HepG2 (cell line): Measurements from ENCODE around the gene IMPDH2. TPM values are rescaled to one million over a fixed set of nuclear protein-coding genes. Genes with fewer than 3 reads are reported as not detected.

Experiments
- ATAC-seq: fragments of 200-7000 bp; cut with Tn5 transposase; 3 replicates; pipeline ENCODE4 v1.9.1; 2020; ENCODE audit warnings: mild to moderate bottlenecking, moderate library complexity
- BruUV-seq: library from RNA; stranded (reverse); fragments of 400-500 nt; replicated peaks from 2 replicates; lab custom pipeline; 2021; lab: Mats Ljungman, UMichigan
- CTCF ChIA-PET: fragments of 300-600 bp; formaldehyde crosslinking; extraction: SDS; loops from one replicate; lab custom pipeline; 2021; ENCODE audit warnings: low total read pairs, inconsistent platforms, low intra/inter-chr PET ratio; lab: Yijun Ruan, JAX
- POLR2A ChIA-PET: fragments of 350-600 bp; sonication (Branson Sonifier 250); formaldehyde crosslinking; loops from one replicate; lab custom pipeline; 2020; ENCODE audit warnings: antibody characterized with exemption, inconsistent platforms; lab: Yijun Ruan, JAX
- DNase-seq: peaks from one replicate; pipeline ENCODE4 v3.0.0-alpha.2; 2015; ENCODE audit warnings: low spot score
- FAIRE-seq: peaks from 3 replicates; lab custom pipeline; 2011; peaks lifted over from hg19 to GRCh38; lab: Jason Lieb, UNC
- H2AFZ ChIP-seq: one replicate; pipeline ENCODE4 v1.6.1; 2011; ENCODE audit warnings: low read length, inconsistent platforms
- H3K27ac ChIP-seq: fragments of 300-600 bp; 3 replicates; pipeline ENCODE4 v1.8.0; 2011; ENCODE audit warnings: mixed run types, mild to moderate bottlenecking, mixed read lengths, low read length, inconsistent platforms; ENCODE audit not compliant: insufficient read depth; ENCODE audit errors: extremely low read length
- H3K27me3 ChIP-seq, 2 experiments: fragments of 200-600 bp in 1 of 2; 2 replicates in 1 of 2; 3 replicates in 1 of 2; pipeline versions ENCODE4 v1.6.0 to v1.8.0; 2011; ENCODE audit warnings: low read length in 2 of 2, mild to moderate bottlenecking in 2 of 2, moderate library complexity in 2 of 2, inconsistent platforms in 1 of 2; ENCODE audit not compliant: insufficient read depth in 2 of 2, control insufficient read depth in 1 of 2
- H3K36me3 ChIP-seq, 2 experiments: fragments of 200-600 bp in 1 of 2; replicated peaks in 1 of 2; 2 replicates in 1 of 2; 3 replicates in 1 of 2; pipeline versions ENCODE4 v1.5.1 to v1.8.0; 2011; ENCODE audit warnings: low read length in 2 of 2, inconsistent platforms in 1 of 2; ENCODE audit not compliant: insufficient read depth in 2 of 2, control insufficient read depth in 1 of 2
- H3K4me1 ChIP-seq: 2 replicates; pipeline ENCODE4 v1.5.1; 2012; ENCODE audit warnings: low read length, inconsistent platforms; ENCODE audit not compliant: insufficient read depth
- H3K4me2 ChIP-seq: 2 replicates; pipeline ENCODE4 v1.6.0; 2011; ENCODE audit warnings: low read depth, low read length, inconsistent platforms
- H3K4me3 ChIP-seq, 3 experiments: fragments of 200-600 bp in 1 of 3; sonication (generic), shearing (Covaris generic) in 1 of 3; replicated peaks in 1 of 3; 2 replicates each; pipeline ENCODE4 v1.5.1; 2011 to 2016; ENCODE audit warnings: low read length in 3 of 3, inconsistent platforms in 2 of 3, low read depth in 2 of 3, mild to moderate bottlenecking in 2 of 3, control low read depth in 1 of 3, mixed read lengths in 1 of 3; ENCODE audit not compliant: insufficient read depth in 1 of 3
- H3K79me2 ChIP-seq: one replicate; pipeline ENCODE4 v1.6.1; 2011; ENCODE audit warnings: low read length, inconsistent platforms; ENCODE audit not compliant: insufficient read depth
- H3K9ac ChIP-seq: 2 replicates; pipeline ENCODE4 v1.6.0; 2011; ENCODE audit warnings: mild to moderate bottlenecking, low read depth, low read length, inconsistent platforms; ENCODE audit not compliant: insufficient read depth
- H3K9me3 ChIP-seq: 2 replicates; pipeline ENCODE4 v1.5.1; 2012; ENCODE audit warnings: mild to moderate bottlenecking, low read length
- H4K20me1 ChIP-seq: 2 replicates; pipeline ENCODE4 v1.6.0; 2011; ENCODE audit warnings: inconsistent platforms, mild to moderate bottlenecking, low read length, moderate library complexity; ENCODE audit not compliant: insufficient read depth
- ATF4 ChIP-seq, 2 experiments: fragments of 450-650 bp in 1 of 2; sonication (generic) in 1 of 2; formaldehyde crosslinking; IDR thresholded peaks; 2 replicates each; pipeline versions ENCODE4 v1.5.0 to v1.8.0; 2020 to 2022; ENCODE audit warnings: mild to moderate bottlenecking in 1 of 2, missing genetic modification reagents in 1 of 2
- KLF11 ChIP-seq: IDR thresholded peaks from 2 replicates; pipeline ENCODE4 v1.6.1; 2016; ENCODE audit warnings: missing compliant biosample characterization
- MED8 ChIP-seq: sonication (generic); formaldehyde crosslinking; IDR thresholded peaks from 2 replicates; pipeline ENCODE4 v1.8.1; 2023; ENCODE audit warnings: mild to moderate bottlenecking, missing genetic modification reagents; ENCODE audit not compliant: insufficient replicate concordance
- MXI1 ChIP-seq: IDR thresholded peaks from 3 replicates; pipeline ENCODE4 v1.6.1; 2012; ENCODE audit warnings: low read depth, low read length, inconsistent platforms, borderline replicate concordance
- ONECUT2 ChIP-seq: sonication (generic); formaldehyde crosslinking; IDR thresholded peaks from 2 replicates; pipeline ENCODE4 v1.4.0; 2020; ENCODE audit warnings: missing genetic modification reagents
- PAX8 ChIP-seq: sonication (generic); formaldehyde crosslinking; IDR thresholded peaks from 2 replicates; pipeline ENCODE4 v1.8.0; 2022; ENCODE audit warnings: mild to moderate bottlenecking, missing genetic modification reagents, borderline replicate concordance
- RFX1 ChIP-seq: fragments of 450-650 bp; IDR thresholded peaks from 2 replicates; pipeline ENCODE4 v1.6.1; 2017
- RFX3 ChIP-seq: IDR thresholded peaks from 2 replicates; pipeline ENCODE4 v1.6.1; 2016; ENCODE audit warnings: missing biosample characterization, missing genetic modification reagents
- SAP130 ChIP-seq: IDR thresholded peaks from 2 replicates; pipeline ENCODE4 v1.6.1; 2016; ENCODE audit warnings: low read depth
- SMARCE1 ChIP-seq: fragments of 450-650 bp; IDR thresholded peaks from 2 replicates; pipeline ENCODE4 v1.6.1; 2017; ENCODE audit warnings: borderline replicate concordance
- YEATS2 ChIP-seq: sonication (generic); formaldehyde crosslinking; IDR thresholded peaks from 2 replicates; pipeline ENCODE4 v1.4.0; 2020; ENCODE audit warnings: missing genetic modification reagents, borderline replicate concordance
- ZNF225 ChIP-seq: sonication (generic); formaldehyde crosslinking; IDR thresholded peaks from 2 replicates; pipeline ENCODE4 v1.4.0; 2020; ENCODE audit warnings: mild to moderate bottlenecking, missing genetic modification reagents
- ZNF235 ChIP-seq: sonication (generic); formaldehyde crosslinking; IDR thresholded peaks from 2 replicates; pipeline ENCODE4 v1.8.1; 2023; ENCODE audit warnings: mild to moderate bottlenecking, missing genetic modification reagents, borderline replicate concordance
- WGBS: methylation state at CpG from one replicate; pipeline ENCODE4 v1.1.6; 2017; ENCODE audit warnings: low lambda C conversion rate; 5-methylcytosine and 5-hydroxymethylcytosine counted together
- in situ Hi-C: cut with HindIII; loops from 2 replicates; pipeline ENCODE4 v1.10.0; 2017; ENCODE audit warnings: low pct_unique_long_range_greater_than_20kb; ENCODE audit not compliant: extremely low pct_ligation_motif_present
- intact Hi-C: fragments of 100-400 bp; cut with micrococcal nuclease; formaldehyde crosslinking; loops from one replicate; pipeline ENCODE4 v1.10.0; 2022; ENCODE audit not compliant: unreplicated experiment
- polyA plus RNA-seq, 8 experiments: library from polyadenylated mRNA; depleted of rRNA in 3 of 8; stranded (reverse) in 7 of 8; unstranded in 1 of 8; fragments of >200 nt; fragmentation: Illumina TruSeq in 4 of 8; extraction: Trizol in 4 of 8; gene quantifications; 2 replicates each; pipeline versions ENCODE4 v1.2.1 to v1.2.3, GENCODE V29; 2011 to 2016; ENCODE audit warnings: low read depth in 4 of 8, missing spikeins in 1 of 8, mixed read lengths in 1 of 8; ENCODE audit not compliant: insufficient read depth in 1 of 8
- total RNA-seq, 5 experiments: library from RNA; depleted of rRNA; stranded (reverse); fragments of >200 nt; fragmentation: Illumina TruSeq; extraction: Trizol; gene quantifications; 2 replicates each; pipeline ENCODE4 v1.2.3, GENCODE V29; 2016; ENCODE audit warnings: low read depth in 1 of 5
- TF ChIP-seq, protein P1 (sequence below): sonication (generic); formaldehyde crosslinking; IDR thresholded peaks from 2 replicates; pipeline ENCODE4 v1.4.0; 2020; ENCODE audit warnings: missing genetic modification reagents
- TF ChIP-seq, protein P2 (sequence below), 2 experiments: sonication (generic) in 1 of 2; formaldehyde crosslinking in 1 of 2; IDR thresholded peaks; 2 replicates each; pipeline versions ENCODE4 v1.5.1 to v1.6.1; 2011 to 2020; ENCODE audit warnings: borderline replicate concordance in 1 of 2, low read depth in 1 of 2, low read length in 1 of 2, mild to moderate bottlenecking in 1 of 2, missing genetic modification reagents in 1 of 2, moderate library complexity in 1 of 2

IMPDH2 gene
- total and polyA plus RNA-seq, 2 of the 13 experiments (the other 11 are each of a cell fraction or from before 2014, with no cell fraction given) = 248 to 260 TPM

DNA sequence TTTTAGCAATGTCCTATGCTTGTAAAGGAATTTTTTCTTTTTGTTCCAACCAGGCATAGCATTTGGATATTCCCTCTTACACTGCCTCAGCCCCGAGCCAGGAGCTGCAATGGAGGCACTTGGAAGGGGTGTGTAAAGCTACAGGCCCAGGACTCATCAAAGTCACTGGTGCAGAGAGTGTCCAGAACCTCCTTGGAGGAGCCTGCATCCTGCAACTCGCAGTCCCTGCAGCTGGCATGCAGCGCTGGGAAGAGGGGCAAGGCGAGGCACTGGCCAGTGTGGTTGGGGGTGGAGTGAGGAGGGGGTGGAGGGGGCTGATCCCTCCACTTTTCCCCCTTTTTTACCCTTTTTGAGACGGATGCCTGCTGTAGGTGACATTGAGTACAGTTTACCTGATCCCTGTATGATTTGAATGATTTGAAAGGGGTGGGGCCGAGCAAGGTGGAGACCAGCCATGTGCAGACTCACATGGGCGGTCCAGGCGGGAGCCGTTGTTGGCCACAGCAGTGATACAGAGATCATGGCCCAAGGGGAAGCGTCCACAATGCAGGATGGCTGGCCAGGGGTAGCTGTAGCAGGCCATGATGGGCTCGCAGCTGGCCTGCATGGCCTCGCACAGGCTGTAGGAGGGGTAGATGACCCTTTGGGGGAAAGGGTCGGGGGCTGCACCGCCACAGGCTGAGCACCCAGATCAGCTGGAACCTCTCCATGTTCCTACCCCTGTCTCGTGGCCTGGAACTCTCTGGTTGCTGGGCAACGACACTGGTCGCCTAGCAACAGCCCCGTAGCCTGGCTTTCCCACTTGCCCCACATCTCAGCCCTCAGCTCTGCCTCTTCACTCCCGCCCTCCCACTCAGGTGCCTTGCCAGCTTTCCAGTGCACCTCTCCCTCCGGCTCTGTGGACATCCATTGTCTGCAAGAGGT is 31.2 kb downstream of the IMPDH2 start:
- Histone ChIP-seq H3K79me2 (no peaks in the 10 kb centered on the region), H3K4me2 (peak overlapping the region; percentile 59), H3K27me3 (no peaks in the 10 kb centered on the region), H3K9me3 (no peaks in the 10 kb centered on the region), H3K4me1 (peaks cover 61% of the 10 kb centered on the region), H4K20me1 (no peaks in the 10 kb centered on the region), H3K4me3 (peak overlapping the region in 1 of 3 experiments; percentile 22; a peak in 1 of 6 replicates), H3K36me3 (no peaks in the 10 kb centered on the region), H2AFZ (no peak overlapping the region), H3K9ac (no peak overlapping the region), H3K27ac (no peak overlapping the region)
- ChIA-PET POLR2A (interaction anchor here (0.9 to 2.9 kb wide), 4 partner anchors 9 to 135 kb away, joined by 3 to 26 read pairs (median 6); partner anchors contain the start of genes IMPDH2, LAMB2, NDUFAF3 and WDR6), CTCF (no interaction called here)
- intact Hi-C loops (no loop called here), in situ Hi-C loops (no loop called here)
- DNase-seq (no peak), ATAC-seq (peak; percentile 13), FAIRE-seq (no peak)
- 32% methylated on average over 13 of the region's 20 CpGs for WGBS
- no TSS peak for BruUV-seq
- TF ChIP-seq KLF11 (CRISPR knock-in tag) = no peak
- TF ChIP-seq SAP130 = 0 out of 2 replicates have a peak, but pooled peaks have one; percentile 5
- TF ChIP-seq, protein P1, sequence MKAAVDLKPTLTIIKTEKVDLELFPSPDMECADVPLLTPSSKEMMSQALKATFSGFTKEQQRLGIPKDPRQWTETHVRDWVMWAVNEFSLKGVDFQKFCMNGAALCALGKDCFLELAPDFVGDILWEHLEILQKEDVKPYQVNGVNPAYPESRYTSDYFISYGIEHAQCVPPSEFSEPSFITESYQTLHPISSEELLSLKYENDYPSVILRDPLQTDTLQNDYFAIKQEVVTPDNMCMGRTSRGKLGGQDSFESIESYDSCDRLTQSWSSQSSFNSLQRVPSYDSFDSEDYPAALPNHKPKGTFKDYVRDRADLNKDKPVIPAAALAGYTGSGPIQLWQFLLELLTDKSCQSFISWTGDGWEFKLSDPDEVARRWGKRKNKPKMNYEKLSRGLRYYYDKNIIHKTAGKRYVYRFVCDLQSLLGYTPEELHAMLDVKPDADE (CRISPR knock-in tag) = no peak
- peak; percentile 40; the same call in 1 of the 2 replicates for TF ChIP-seq ZNF225 (CRISPR knock-in tag)
- no peak for TF ChIP-seq MED8 (CRISPR knock-in tag)
- TF ChIP-seq YEATS2 (CRISPR knock-in tag) = no peak
- no peak for TF ChIP-seq ATF4 (CRISPR knock-in tag; IDR thresholded peaks at IDR 0.05)
- TF ChIP-seq, protein P2, sequence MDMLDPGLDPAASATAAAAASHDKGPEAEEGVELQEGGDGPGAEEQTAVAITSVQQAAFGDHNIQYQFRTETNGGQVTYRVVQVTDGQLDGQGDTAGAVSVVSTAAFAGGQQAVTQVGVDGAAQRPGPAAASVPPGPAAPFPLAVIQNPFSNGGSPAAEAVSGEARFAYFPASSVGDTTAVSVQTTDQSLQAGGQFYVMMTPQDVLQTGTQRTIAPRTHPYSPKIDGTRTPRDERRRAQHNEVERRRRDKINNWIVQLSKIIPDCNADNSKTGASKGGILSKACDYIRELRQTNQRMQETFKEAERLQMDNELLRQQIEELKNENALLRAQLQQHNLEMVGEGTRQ (IDR thresholded peaks at IDR 0.05; ENCODE audit: low read depth, low read length) = no peak
- TF ChIP-seq, protein P2 (CRISPR knock-in tag; IDR thresholded peaks at IDR 0.05; ENCODE audit: borderline replicate concordance) = no peak
- peak; percentile 63 for TF ChIP-seq RFX3 (CRISPR knock-in tag)
- peak; percentile 12; the same call in 1 of the 3 replicates for TF ChIP-seq MXI1
- TF ChIP-seq ONECUT2 (CRISPR knock-in tag) = no peak
- peak; percentile 71; the same call in 1 of the 2 replicates for TF ChIP-seq RFX1
- TF ChIP-seq PAX8 = no peak
- no peak for TF ChIP-seq SMARCE1
- 0 out of 2 replicates have a peak, but pooled peaks have one; percentile 32 for TF ChIP-seq ZNF235
